SJCRH30 (cell line): ENCODE data around the gene IFITM1. TPM values are rescaled to one million over a fixed set of nuclear protein-coding genes. Genes with fewer than 3 reads are reported as not detected.
"Not testable (repeated sequence)": the region's sequence is repeated elsewhere in the genome, so short reads cannot be mapped to it uniquely, and the experiment has no call there.

Experiments used
- DNase-seq, 2 experiments: peaks; one replicate each; pipeline ENCODE4 v3.0.0-alpha.2; 2015 to 2020
- H3K27ac ChIP-seq: fragments of 250-450 bp; sonication (Bioruptor Pico); 2 replicates; pipeline ENCODE4 v1.5.1; 2020; ENCODE audit warnings: mild to moderate bottlenecking, moderate library complexity
- H3K27me3 ChIP-seq: fragments of 250-450 bp; sonication (Bioruptor Pico); 2 replicates; pipeline ENCODE4 v1.5.1; 2020; ENCODE audit warnings: mild to moderate bottlenecking, moderate library complexity
- H3K36me3 ChIP-seq: fragments of 250-450 bp; sonication (Bioruptor Pico); 2 replicates; pipeline ENCODE4 v1.5.1; 2020; ENCODE audit warnings: mild to moderate bottlenecking, moderate library complexity
- H3K4me1 ChIP-seq: fragments of 250-450 bp; sonication (Bioruptor Pico); 2 replicates; pipeline ENCODE4 v1.5.1; 2020; ENCODE audit warnings: mild to moderate bottlenecking, moderate library complexity
- H3K4me3 ChIP-seq: fragments of 250-450 bp; sonication (Bioruptor Pico); 2 replicates; pipeline ENCODE4 v1.5.1; 2020; ENCODE audit warnings: mild to moderate bottlenecking, moderate library complexity
- H3K9me3 ChIP-seq: fragments of 250-450 bp; sonication (Bioruptor Pico); replicated peaks from 2 replicates; pipeline ENCODE4 v1.5.1; 2020; ENCODE audit warnings: mild to moderate bottlenecking, moderate library complexity
- total RNA-seq: library from RNA; depleted of rRNA; stranded (reverse); fragments of >200 nt; shearing (Covaris generic); gene quantifications from 2 replicates; pipeline ENCODE4 v1.2.3, GENCODE V29; 2014; rRNA removed

IFITM1 gene
- 4.9 and 7.4 TPM in 2 replicates for total RNA-seq

DNA sequence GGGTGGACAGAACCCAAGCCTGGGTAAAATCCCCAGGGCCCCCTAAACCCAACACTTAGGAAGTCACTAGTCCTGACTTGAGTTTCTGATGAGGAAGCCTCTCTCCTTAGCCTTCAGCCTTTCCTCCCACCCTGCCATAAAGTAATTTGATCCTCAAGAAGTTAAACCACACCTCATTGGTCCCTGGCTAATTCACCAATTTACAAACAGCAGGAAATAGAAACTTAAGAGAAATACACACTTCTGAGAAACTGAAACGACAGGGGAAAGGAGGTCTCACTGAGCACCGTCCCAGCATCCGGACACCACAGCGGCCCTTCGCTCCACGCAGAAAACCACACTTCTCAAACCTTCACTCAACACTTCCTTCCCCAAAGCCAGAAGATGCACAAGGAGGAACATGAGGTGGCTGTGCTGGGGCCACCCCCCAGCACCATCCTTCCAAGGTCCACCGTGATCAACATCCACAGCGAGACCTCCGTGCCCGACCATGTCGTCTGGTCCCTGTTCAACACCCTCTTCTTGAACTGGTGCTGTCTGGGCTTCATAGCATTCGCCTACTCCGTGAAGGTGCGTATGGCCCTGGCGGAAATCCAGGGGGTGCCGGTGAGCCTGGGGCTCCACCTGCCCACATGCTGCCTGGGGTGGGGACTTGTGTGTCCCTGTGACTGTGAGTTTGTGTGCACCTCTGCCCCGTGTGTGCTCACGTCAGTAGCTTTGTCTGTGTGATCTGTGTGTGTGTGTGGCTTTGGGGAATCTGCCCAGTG lies at the start of gene IFITM1:
TSS of gene IFITM1 (plus strand) at position 254 of the 767 bp plus-strand sequence. CDS start at position 385, 131 bp downstream.
- no peaks in the 10 kb centered on the region for H3K27me3 ChIP-seq
- H3K4me1 ChIP-seq: peaks cover 7% of the 10 kb centered on the region
- H3K27ac ChIP-seq: no peak within 1 kb of the TSS
- H3K4me3 ChIP-seq: no peak within 1 kb of the TSS
- H3K9me3 ChIP-seq: no peaks in the 10 kb centered on the region
- peak in 1 of 2 experiments; percentile 46 for DNase-seq
- no peaks in the 10 kb centered on the region for H3K36me3 ChIP-seq

DNA sequence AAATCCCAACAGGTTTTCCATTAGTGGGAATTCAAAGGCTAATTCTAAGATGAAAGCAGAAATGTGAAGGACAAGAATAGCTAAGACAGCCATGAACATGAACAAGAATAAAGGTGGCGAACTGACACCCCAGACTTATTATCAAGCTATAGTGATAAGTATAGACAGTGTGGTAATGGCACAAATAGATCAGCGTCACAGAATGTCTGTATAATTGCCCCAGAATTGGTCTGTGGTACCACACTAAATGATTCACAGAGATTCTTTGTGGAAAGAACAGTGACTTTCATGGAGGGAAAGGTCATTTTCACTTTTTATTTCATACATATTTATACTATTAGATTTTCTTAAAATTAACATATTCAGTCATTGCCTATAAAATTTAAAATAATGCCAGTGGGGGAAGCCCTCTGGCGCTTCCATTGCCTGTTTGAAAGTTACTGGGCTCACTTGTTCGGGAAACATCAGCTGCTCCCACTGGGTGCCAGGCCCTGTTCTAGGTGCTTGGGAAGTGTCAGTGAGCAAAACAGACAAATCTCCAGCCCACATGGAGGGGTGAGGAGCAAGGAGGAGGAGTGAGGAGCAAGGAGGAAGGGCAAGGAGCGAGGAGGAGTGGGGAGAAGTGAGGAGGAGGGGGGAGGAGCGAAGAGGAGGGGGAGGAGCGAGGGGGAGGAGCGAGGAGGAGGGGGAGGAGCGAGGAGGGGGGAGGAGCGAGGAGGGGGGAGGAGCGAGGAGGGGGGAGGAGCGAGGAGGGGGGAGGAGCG lies 47.0 kb upstream of the IFITM1 start:
- Histone ChIP-seq H3K9me3 (peaks cover 3% of the 10 kb centered on the region), H3K36me3 (no peaks in the 10 kb centered on the region), H3K27ac (no peak overlapping the region), H3K4me3 (no peak overlapping the region), H3K27me3 (no peaks in the 10 kb centered on the region), H3K4me1 (peaks cover 4% of the 10 kb centered on the region; the same call in 1 of the 2 replicates)
- no peak for DNase-seq

DNA sequence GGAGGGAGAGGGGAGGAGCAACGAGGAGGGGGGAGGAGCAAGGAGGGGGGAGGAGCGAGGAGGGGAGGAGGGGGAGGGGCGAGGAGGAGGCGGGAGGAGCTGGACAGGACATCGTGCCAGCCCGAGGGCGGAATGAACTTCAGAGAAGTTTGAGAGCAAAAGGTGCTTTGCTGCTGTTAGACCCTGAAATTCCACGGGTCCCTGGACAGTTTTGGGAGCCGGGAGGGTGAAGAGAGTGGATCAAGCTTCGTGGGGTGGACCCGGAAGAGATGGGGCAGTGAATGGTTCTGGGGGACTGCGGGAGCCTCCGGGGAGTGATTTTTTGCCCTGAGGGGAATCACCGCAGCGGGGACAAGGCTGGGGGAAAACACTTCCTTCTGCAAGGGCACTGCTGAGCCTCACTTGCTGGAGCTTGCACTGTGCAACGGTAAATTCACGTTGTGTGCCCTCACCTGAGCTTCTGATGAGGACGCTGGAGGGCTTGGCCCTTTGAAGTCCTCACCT lies 46.3 kb upstream of the IFITM1 start:
- DNase-seq: no peak
- Histone ChIP-seq H3K4me3 (no peak overlapping the region), H3K36me3 (no peaks in the 10 kb centered on the region), H3K27me3 (no peaks in the 10 kb centered on the region), H3K27ac (no peak overlapping the region), H3K4me1 (peaks cover 6% of the 10 kb centered on the region), H3K9me3 (peaks cover 3% of the 10 kb centered on the region)

DNA sequence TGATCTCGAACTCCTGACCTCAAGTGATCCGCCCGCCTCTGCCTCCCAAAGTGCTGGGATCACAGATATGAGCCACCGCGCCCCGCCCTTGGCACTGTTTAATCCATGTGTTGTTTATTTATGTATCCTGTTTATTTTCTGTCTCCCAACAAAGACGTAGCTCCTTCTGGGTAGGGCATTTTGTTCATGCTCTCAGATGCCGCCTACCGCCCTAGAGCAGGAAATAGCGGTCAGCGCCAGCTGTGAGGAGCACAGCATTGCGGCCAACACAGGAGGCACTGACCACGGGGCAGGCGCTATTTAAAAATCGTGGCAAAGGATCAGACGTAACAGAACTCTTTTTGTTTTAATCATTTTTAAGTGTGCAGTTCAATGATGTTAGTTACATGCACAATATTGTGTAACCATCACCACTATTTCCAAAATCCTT lies 45.1 kb upstream of the IFITM1 start:
- not testable (repeated sequence) for H3K27me3 ChIP-seq, H3K27ac ChIP-seq, H3K9me3 ChIP-seq, H3K36me3 ChIP-seq
- peak overlapping the region; percentile 46 for H3K4me3 ChIP-seq
- peak; percentile 70 to 77 for DNase-seq
- peaks cover 12% of the 10 kb centered on the region for H3K4me1 ChIP-seq

DNA sequence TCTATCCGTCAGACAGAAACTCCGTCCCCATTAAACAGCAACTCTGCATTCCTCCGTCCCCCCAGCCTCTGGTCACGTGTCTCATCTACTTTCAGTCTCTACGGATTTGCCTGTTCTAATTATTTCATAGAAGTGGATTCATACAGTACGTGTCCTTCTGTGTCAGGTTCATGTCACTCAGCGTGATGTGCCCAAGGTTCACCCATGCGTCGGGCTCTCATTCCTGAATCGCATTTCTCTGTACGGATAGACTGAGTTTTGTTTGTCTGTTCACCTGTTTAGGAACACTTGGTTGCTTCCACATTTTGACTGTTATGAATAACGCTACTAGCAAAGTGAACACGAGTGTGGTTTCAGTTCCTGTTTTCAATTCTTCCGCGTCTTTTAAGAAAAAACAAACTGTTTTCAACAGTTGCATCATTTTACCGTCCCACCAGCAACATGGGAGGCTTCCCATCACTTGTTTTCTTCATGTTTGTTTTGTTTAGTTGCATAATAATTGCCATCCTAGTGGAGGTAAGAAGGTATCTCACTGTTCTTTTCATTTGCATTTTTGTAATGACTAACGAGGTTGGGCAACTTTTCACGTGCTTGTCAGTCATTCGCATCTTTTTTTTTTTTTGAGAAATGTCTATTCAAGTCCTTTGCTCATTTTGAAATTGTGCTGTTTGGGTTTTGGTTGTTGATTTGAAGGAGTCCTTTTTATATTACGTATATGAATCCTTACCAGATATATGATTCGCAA lies 44.5 kb upstream of the IFITM1 start:
- peak in 1 of 2 experiments; percentile 58 for DNase-seq
- H3K4me3 ChIP-seq: peak overlapping the region; percentile 46
- H3K36me3 ChIP-seq: no peaks in the 10 kb centered on the region
- H3K4me1 ChIP-seq: peaks cover 12% of the 10 kb centered on the region
- peaks cover 3% of the 10 kb centered on the region for H3K9me3 ChIP-seq
- no peak overlapping the region for H3K27ac ChIP-seq
- H3K27me3 ChIP-seq: no peaks in the 10 kb centered on the region

DNA sequence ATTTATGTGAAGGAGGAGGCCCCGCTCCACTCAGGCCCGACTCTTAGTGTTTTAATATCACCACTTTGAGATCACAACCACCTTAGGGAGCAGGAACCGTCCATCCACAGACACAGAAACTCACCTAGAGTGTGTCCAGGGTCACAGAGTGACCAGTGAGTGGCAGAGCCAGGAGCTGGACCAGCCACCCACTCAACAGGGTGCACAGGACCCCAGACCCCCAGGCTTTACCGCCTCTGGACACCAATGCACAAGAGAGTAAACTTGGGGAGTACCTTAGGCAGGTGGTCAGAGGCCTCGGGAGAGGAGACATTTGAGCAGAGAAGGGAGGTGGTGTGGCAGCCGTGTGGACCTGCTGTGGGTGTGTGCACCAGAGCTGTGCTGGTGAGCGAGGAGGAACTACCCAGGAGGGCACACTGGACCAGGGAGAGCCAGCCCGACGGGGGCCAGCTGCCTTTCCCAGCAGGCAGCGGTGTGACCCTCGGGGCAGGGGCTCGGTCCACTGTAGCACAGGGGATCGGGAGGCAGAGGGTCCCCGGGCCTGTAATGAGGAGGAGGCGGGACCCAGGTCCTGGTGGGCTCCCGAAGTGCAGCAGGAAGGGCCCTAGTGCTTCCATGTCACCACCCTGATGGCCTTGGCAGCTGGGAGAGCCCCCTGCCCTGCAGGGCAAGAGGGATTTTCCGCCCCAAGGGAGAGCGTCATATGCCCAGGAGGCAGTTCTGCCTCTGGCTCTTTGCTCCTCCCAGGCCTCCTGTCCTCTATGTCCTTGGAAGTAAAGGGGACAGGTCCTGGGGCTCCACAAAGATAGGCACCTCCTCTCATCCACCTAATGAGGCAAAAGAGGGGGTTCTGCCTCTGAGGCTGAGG lies 43.2 kb upstream of the IFITM1 start:
- no peak overlapping the region for H3K27ac ChIP-seq
- no peak overlapping the region for H3K4me3 ChIP-seq
- H3K4me1 ChIP-seq: peaks cover 12% of the 10 kb centered on the region
- no peak for DNase-seq
- peaks cover 3% of the 10 kb centered on the region for H3K9me3 ChIP-seq
- no peaks in the 10 kb centered on the region for H3K27me3 ChIP-seq
- no peaks in the 10 kb centered on the region for H3K36me3 ChIP-seq

DNA sequence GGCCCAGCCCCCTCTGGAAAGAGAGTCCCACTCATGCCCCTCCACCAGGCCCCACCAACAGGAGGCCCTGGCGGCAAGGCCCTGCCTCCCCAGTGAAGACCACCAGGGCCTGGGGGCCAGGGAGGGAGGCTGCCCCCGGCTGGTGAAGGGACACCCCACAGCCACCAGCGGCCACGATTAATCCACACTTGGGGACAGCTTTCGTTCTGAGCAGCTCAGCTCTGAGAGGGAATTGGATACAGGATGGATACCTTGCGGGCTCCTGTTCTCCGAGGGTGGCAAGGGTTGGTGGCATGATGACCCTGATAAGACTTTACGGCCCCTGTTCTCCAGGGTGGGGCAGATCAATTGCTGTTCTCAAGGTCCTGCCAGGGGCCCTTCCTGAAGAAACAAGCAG lies 42.5 kb upstream of the IFITM1 start:
- Histone ChIP-seq H3K4me1 (peaks cover 12% of the 10 kb centered on the region), H3K27ac (no peak overlapping the region), H3K9me3 (peaks cover 7% of the 10 kb centered on the region), H3K36me3 (no peaks in the 10 kb centered on the region), H3K4me3 (no peak overlapping the region), H3K27me3 (no peaks in the 10 kb centered on the region)
- DNase-seq: no peak

DNA sequence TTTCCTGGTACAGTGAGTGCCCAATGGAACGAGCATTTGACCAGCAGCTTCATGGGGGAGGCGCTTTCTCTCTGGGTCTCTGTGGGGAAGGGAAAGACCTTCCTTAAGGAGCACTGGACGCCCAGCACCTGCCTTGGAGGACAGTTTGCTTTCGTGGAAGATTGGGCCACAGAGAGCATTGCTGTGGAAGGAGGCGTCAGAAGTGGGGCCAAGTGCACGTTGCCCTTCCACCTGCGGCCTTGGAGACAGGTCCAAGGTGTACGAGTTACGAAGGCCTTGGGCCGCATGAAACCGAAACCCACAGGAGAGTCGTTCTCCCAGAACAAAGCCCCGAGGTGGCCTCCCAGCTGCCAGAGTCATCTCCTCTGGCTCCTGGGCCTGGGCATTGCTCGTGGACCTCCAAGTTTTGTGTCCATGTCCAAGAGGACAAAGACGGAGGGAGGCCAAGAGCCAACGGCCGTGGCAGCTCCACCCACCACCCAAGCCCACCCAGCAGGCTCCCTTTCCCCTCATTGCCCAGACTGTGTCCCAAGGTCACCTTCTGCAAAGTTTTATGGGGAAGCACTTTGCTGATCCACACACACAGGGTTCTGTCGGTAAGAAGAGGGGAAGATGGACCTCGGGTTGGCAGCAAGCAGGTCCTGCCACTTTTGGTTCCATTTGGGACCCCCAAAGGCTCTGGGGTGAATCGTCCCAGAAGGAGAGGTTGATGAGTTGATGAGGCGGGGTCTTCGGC lies 41.5 kb upstream of the IFITM1 start:
- no peaks in the 10 kb centered on the region for H3K27me3 ChIP-seq
- DNase-seq: no peak
- H3K4me3 ChIP-seq: no peak overlapping the region
- peaks cover 12% of the 10 kb centered on the region for H3K4me1 ChIP-seq
- 0 out of 2 replicates have a peak, but pooled peaks cover 4% of the 10 kb centered on the region for H3K9me3 ChIP-seq
- H3K27ac ChIP-seq: peak overlapping the region; percentile 22
- no peaks in the 10 kb centered on the region for H3K36me3 ChIP-seq

DNA sequence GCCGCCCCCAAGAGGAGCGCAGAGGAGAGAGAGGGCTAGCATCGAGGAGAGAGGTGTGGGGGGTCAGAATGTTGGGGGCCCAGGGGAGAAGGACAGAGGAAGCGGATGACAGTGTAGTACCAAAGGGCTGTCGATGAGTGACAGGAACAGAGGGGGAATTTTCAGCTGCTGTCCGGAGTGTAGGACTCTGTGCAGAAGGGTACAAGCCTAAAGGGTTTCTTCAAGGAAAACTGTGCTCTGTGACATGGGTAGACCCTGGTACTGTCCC lies 41.0 kb upstream of the IFITM1 start:
- Histone ChIP-seq H3K4me3 (no peak overlapping the region), H3K27me3 (no peaks in the 10 kb centered on the region), H3K9me3 (0 out of 2 replicates have a peak, but pooled peaks cover 4% of the 10 kb centered on the region), H3K36me3 (no peaks in the 10 kb centered on the region), H3K4me1 (peaks cover 12% of the 10 kb centered on the region), H3K27ac (peak overlapping the region; percentile 22)
- DNase-seq: peak in 1 of 2 experiments; percentile 49

DNA sequence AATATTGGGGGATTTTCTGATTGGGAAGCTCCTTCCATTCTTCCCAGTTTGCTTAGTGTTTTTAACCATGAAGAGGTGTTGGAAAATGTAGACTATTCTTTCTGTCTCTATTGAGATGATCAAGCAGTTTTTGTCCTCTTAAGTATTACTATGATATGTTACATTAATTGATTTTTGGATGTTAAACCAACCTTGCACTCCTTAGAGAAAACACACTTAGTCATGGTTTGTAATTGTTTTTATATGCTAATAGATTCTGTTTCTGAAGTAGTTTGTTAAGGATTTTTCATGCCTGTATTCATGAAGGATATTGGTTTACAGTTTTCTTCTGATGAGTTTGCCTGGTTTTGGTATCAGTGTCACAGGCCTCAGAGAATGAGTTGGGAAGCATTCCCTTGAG lies 37.6 kb upstream of the IFITM1 start:
- H3K9me3 ChIP-seq: 0 out of 2 replicates have a peak, but pooled peaks cover 4% of the 10 kb centered on the region
- no peak for DNase-seq
- no peak overlapping the region for H3K27ac ChIP-seq
- H3K4me3 ChIP-seq: no peak overlapping the region
- no peaks in the 10 kb centered on the region for H3K27me3 ChIP-seq
- H3K36me3 ChIP-seq: no peaks in the 10 kb centered on the region
- H3K4me1 ChIP-seq: peaks cover 8% of the 10 kb centered on the region

DNA sequence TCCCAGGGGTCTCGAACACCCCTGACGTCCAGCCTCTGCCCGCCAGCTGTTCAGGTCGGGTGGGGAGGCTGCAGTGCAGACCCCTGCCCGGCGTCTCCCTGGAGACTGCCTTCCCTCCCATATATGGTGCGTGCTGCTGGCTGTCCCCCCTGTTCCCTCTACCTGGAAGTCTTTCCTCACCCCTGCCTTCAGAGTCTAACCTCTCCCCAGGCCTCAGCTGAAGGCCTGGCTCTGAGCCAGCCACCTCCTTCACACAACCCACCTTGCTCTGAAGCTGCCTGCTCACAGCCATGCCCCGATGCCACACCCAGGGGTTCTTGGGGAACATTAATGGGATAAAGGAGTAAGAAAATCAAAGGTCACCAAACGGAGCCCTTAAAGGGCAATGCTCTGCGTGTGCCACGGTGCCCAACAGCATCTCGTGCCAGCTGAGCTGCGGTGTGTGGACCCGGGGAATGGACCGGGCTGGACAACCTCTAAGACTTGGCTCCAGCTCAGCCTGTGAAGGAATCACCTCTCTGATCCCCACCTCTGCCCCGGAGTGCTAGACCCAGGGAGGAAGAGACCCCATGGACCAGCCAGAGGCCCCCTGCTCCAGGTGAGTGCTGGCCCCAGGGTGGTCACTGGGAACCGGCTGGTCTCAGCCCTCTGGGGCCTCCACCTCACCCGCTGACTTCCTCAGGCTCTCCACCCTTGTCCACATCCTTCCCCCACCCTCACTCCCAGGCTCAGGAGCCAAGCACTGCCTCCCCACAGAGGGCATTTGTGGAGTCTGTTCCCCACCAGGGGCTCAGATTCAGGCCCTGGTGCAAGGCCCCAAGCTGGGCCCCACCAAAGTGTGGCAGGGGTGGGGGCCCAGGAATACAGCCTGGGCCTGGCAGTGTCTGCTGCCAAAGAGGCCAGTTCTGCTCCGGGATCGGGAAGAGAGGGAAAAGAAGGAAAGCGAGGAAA lies 35.6 kb upstream of the IFITM1 start, which contains the start of gene NLRP6:
TSS of gene NLRP6 (plus strand) at position 407 of the 951 bp plus-strand sequence. CDS start at position 570, 163 bp downstream.
- Histone ChIP-seq H3K4me3 (no peak within 1 kb of the TSS), H3K27ac (no peak within 1 kb of the TSS), H3K27me3 (no peaks in the 10 kb centered on the region), H3K36me3 (no peaks in the 10 kb centered on the region), H3K9me3 (0 out of 2 replicates have a peak, but pooled peaks cover 4% of the 10 kb centered on the region), H3K4me1 (no peaks in the 10 kb centered on the region)
- DNase-seq: no peak
